Astrocyte of the spinal cord (primary cell): Measurements from ENCODE around the gene ZDHHC20.

Experiments
- DNase-seq: peaks from one replicate; pipeline ENCODE4 v3.0.0; 2011; ENCODE audit warnings: low read depth, low spot score
- H3K4me3 ChIP-seq: 2 replicates; pipeline ENCODE4 v1.5.1; 2011; ENCODE audit warnings: low read depth, mild to moderate bottlenecking, low read length, moderate library complexity
- CTCF ChIP-seq: IDR thresholded peaks from 2 replicates; pipeline ENCODE4 v1.5.1; 2012; ENCODE audit warnings: low read depth, mild to moderate bottlenecking, low read length, inconsistent platforms
- in situ Hi-C: cut with HindIII; loops from 2 replicates; pipeline ENCODE4 v1.10.0; 2017; ENCODE audit warnings: low sequenced_read_pairs

Gene ZDHHC20

DNA sequence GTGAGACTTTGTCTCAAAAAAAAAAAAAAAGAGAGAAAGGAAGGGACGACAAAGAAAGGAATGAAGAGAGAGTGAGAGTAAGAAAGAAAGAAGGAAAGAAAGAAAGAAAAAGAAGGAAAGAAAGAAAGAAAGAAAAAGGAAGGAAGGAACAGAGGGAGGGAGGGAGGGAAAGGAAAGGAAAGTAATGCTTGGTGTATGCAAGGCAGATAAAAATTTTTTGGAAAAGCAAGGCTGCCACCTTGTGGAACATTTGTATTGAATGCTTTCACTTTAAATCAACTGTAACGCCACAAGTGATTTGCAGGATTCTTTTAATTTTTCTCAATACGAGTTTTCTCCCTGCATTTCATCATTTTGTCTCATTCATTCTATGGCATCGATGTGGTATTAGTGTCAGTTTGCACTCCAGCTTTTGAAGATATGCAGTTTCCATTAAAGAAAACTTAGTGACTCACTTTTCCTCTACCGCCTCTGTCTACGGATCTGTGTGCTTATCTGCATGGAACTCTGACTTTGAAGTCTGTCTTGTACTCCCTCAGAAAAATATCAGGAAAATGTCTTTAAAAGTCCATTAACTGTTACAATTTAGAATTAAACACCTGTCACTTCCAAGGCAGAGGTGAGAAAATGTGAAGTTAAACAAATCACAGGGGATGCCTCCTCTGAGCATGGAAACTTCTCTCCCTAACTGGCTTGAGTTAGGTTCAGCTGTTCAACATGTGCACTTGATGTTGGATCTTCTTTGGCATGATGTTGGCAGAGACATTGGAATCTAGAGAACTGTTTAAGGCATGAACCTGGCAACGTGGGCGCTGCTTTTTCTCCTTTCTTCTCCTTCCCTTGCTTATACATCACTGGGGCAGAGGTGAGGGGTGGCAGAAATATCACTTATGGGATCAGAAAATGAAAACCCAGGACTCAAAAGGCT lies 20.0 kb upstream of the ZDHHC20 start:
- H3K4me3 ChIP-seq, result no peak overlapping the region
- DNase-seq, result peak; percentile 82
- TF ChIP-seq CTCF, result peak; percentile 44
- in situ Hi-C loops, result no loop called here

DNA sequence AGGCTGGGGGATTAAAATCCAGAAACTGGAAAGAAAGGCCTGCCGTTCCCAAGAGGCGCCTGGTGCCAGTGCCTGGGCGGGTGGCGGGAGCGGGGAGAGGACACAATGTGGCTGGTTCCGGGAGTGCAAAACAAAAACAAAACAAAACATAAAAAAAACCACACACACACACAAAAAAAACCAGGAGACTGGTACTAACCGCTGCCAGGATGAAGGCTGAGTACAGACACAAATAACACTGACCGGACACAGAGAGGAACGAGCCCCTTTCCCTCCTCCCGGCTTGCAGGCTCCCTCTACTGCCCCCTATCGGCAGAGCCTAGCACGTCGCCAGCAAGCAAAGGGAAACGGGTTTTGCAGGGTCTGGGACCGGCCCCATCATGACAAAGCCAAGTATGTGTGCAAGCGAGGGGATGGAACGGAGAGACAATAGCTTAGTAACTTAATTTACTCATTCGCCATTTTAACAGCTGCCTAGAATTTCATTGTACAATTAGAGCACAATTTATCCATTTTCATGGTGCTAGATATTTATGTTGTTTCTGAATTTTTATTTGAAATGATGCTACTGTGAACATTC lies 17.9 kb upstream of the ZDHHC20 start:
- in situ Hi-C loops, result no loop called here
- peak overlapping the region; percentile 36 for H3K4me3 ChIP-seq
- DNase-seq, result peak; percentile 79
- peak; percentile 99 for TF ChIP-seq CTCF

DNA sequence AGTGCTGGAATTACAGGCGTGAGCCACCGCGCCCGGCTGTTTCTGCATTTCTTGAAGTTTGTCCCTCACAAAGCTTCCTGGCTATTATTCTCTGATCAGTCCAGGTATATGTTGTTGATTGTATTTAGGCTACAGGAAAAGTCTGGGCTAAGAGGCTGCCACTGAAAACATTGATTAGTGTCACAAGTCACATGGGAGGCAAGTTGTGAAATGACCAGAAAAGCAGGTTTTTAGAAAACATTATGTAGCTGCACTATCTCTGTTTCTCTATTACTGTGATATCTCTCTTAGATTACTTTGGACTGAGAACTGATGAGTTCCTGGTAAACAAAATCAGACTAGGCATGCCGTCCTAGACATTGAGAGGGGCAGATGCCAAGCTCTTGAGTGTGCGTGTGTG lies 16.0 kb upstream of the ZDHHC20 start:
- no peak for DNase-seq
- H3K4me3 ChIP-seq, result no peak overlapping the region
- in situ Hi-C loops, result no loop called here
- TF ChIP-seq CTCF, result no peak

DNA sequence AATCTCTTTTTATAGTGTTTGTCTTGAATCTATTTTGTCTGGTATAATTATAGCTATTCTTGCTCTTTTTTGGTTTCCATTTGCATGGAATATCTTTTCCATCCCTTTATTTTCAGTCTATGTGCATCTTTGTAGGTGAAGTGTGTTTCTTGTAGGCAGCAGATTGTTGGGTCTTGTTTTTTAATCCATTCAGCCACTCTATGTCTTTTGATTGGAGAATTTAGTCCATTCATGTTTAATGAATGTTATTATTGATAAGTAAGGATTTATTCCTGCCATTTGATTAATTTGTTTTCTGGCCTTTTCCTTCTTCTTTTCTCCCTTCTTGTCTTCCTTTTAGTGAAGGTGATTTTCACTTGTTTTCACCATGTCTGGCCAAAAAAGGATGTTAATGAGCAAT lies 11.7 kb upstream of the ZDHHC20 start:
- no peak for DNase-seq
- in situ Hi-C loops, result no loop called here
- TF ChIP-seq CTCF, result no peak
- H3K4me3 ChIP-seq, result no peak overlapping the region

GRCh38 chr13:21466527-21466926 lies 7.4 kb upstream of the ZDHHC20 start:
- no peak for DNase-seq
- in situ Hi-C loops, result no loop called here
- H3K4me3 ChIP-seq, result no peak overlapping the region
- TF ChIP-seq CTCF, result no peak

GRCh38 chr13:21465710-21466160 lies 6.6 kb upstream of the ZDHHC20 start:
- no peak for TF ChIP-seq CTCF
- H3K4me3 ChIP-seq, result no peak overlapping the region
- in situ Hi-C loops, result no loop called here
- no peak for DNase-seq
